GM12801 (cell line): Measurements from ENCODE around the gene LAMA1.

Experiments
- TF ChIP-seq, protein P1 (sequence below): IDR thresholded peaks from one replicate; pipeline ENCODE4 v1.5.1; 2011; ENCODE audit warnings: control low read depth; ENCODE audit not compliant: insufficient read length; ENCODE audit errors: extremely low read depth

LAMA1 gene

GRCh38 chr18:6962571-6963451 lies 154.8 kb downstream of the LAMA1 start:
- TF ChIP-seq, protein P1, sequence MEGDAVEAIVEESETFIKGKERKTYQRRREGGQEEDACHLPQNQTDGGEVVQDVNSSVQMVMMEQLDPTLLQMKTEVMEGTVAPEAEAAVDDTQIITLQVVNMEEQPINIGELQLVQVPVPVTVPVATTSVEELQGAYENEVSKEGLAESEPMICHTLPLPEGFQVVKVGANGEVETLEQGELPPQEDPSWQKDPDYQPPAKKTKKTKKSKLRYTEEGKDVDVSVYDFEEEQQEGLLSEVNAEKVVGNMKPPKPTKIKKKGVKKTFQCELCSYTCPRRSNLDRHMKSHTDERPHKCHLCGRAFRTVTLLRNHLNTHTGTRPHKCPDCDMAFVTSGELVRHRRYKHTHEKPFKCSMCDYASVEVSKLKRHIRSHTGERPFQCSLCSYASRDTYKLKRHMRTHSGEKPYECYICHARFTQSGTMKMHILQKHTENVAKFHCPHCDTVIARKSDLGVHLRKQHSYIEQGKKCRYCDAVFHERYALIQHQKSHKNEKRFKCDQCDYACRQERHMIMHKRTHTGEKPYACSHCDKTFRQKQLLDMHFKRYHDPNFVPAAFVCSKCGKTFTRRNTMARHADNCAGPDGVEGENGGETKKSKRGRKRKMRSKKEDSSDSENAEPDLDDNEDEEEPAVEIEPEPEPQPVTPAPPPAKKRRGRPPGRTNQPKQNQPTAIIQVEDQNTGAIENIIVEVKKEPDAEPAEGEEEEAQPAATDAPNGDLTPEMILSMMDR = no peak

GRCh38 chr18:6961331-6961730 lies 156.3 kb downstream of the LAMA1 start:
- TF ChIP-seq, protein P1 = no peak

DNA sequence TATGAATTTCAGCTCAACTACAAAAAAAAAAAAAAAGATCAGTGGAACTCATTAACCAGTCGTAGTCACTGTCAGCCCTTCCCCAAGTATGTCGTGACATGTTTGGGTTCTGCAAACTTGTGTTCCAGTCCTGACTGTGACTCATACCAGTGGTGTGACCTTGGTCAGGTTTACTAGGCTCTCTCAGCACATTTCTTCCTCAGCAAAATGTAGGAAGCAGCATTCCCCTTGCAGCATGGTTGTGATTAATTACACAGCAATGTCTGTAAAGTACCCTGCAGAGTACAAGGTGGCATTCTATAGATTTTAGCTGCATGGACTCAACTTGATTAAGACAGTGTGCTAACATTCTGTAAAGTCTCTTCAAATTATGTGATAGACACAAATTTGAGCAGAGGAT lies 156.9 kb downstream of the LAMA1 start:
- TF ChIP-seq, protein P1 = no peak

DNA sequence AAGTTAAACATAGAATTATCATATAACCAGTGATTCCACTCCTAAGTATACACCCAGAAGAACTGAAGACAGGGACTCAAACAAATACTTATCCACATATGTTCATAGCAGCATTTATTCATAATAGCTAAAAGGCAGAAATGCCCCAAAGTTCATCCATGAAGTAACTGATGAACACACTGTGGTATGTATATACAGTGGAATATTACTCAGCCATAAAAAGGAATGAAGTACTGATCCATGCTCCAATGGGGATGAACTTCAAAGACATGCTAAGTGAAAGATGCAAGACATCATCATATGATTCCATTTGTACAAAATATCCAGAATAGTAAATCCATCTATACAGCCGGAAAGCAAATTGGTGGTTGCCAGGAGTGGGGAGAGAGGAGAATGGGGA lies 157.5 kb downstream of the LAMA1 start:
- TF ChIP-seq, protein P1 = no peak

DNA sequence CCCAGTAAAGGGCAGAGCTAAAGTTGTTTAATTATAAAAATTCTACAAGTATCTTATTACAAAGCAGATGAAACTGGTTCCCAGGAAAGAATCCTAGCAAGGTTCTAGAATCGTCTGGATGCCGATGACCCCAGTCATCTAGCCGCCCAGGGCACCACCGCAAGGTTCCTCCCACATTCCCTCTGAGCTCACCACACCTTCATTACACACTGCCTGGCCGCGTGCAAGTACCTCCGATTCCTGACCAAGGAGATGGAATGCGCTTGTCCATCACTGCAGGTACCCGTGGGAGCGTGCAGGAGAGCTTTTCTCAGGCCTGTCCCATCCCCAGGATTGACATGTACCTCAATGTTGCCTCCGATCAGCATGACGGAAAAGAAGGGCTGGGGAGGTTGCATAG lies 158.5 kb downstream of the LAMA1 start:
- TF ChIP-seq, protein P1 = no peak

- TF ChIP-seq, protein P1 = no peak
Measured at GRCh38 chr18:6956999-6957398, 160.6 kb downstream of the LAMA1 start.

DNA sequence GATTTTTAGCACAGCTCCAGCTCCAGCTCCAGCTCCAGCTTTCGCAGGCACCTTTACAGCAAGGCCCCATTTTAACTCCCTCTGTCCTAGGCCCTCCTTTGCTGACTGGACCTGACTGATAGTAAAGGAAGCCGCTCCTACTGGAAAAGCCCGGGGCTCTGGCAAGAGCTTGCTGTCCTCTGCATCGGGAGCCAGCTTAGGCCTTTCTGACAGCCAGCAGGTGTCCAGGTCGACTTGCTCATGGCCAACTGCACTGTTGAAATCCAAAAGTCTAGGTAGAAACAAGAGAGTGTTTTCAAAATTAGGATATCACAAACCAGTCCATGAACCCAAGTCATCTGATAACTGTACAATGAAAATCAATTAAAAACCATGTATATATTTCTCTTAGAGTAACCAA lies 161.1 kb downstream of the LAMA1 start:
- TF ChIP-seq, protein P1 = no peak
